ENCODE measurements around the gene SUPT5H.

SUPT5H gene

DNA sequence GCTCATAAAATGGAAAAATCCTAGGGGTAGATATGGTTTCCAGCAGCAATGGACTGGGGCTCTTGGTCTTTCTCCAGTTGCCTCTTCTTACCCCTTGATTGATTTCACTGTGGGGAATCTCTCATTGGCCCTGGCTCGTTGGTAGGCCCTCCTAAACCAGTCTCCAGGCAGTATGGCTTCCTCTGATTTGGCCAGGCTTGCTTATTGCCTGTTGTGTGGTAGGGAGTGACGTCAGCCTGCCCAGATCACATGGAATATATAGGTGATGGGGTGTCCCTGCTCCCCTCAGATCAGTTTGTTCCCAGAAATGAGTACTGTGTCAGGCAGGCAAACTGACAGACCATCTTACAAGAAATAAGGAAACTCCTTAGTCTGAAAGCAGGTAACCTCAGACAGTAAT lies 63.9 kb downstream of the SUPT5H start:
- no peak for TF ChIP-seq TOX (CRISPR knock-in tag; IDR thresholded peaks at IDR 0.05; ENCODE audit: borderline replicate concordance)
- ATAC-seq = no peak

DNA sequence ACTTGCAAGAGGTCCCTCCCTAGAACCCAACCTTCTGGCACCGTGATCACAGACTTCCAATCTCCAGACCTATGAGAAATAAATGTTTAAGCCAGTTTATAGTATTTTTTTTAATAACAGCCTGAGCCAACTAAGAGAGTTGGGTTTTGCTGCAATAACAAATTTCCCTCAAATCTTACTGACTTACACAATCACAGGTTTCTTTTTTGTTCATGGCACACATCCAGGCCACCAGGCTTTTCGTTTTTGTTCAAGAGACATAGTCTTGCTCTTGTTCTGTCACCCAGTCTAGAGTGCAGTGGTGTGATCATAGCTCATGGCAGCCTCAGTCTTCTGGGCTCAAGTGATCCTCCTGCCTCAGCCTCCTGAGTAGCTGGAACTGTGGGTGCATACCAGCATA lies 67.6 kb downstream of the SUPT5H start:
- TF ChIP-seq ZC3H10 (CRISPR knock-in tag; IDR thresholded peaks at IDR 0.05) (no peak), ESRRG (CRISPR knock-in tag; IDR thresholded peaks at IDR 0.05) (no peak)
- ATAC-seq = no peak

DNA sequence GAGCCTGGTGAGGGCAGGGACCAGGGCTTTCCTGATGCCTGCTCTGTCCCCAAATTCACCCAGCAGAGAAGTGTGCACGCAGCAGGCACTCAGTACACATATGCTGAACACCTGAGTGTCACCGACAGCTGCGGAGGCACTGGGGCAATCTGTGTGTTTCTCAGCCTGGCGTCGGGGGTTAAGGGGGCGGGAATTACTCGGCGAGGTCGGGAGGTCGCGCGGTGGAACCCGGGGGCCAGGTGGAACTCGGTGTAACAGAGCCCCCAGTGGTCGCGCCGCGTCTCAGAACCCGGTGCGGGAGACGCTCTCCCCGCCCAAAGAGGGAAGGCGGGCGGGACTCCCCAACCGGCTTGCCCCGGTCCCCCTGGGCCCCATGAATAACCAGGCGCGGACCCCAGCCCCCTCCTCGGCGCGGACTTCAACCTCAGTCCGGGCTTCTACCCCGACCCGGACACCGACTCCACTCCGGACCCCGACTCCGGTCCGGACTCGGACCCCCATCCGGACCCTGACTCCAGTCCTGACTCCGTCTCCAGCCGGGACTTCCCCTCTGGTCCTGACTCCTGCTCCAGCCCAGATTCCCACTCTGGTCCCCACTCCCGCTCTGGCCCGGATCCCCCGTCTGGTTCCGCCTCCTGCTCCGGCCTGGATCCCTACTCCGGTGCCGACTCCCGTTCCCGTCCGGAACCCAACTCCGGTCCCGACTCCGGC lies 69.6 kb downstream of the SUPT5H start, which contains the start of gene SELENOV:
TSS of gene SELENOV (plus strand) at position 300 of the 711 bp plus-strand sequence. CDS start at position 374, 74 bp downstream.
- TF ChIP-seq TOX (CRISPR knock-in tag; IDR thresholded peaks at IDR 0.05; ENCODE audit: borderline replicate concordance) = no peak
- TF ChIP-seq, protein P1, sequence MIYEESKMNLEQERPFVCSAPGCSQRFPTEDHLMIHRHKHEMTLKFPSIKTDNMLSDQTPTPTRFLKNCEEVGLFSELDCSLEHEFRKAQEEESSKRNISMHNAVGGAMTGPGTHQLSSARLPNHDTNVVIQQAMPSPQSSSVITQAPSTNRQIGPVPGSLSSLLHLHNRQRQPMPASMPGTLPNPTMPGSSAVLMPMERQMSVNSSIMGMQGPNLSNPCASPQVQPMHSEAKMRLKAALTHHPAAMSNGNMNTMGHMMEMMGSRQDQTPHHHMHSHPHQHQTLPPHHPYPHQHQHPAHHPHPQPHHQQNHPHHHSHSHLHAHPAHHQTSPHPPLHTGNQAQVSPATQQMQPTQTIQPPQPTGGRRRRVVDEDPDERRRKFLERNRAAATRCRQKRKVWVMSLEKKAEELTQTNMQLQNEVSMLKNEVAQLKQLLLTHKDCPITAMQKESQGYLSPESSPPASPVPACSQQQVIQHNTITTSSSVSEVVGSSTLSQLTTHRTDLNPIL (CRISPR knock-in tag; IDR thresholded peaks at IDR 0.05; ENCODE audit: low read depth) = no peak
- no peak for TF ChIP-seq ARNTL (CRISPR knock-in tag; IDR thresholded peaks at IDR 0.05; ENCODE audit: borderline replicate concordance, low read depth)
- peak; percentile 65 for ATAC-seq

DNA sequence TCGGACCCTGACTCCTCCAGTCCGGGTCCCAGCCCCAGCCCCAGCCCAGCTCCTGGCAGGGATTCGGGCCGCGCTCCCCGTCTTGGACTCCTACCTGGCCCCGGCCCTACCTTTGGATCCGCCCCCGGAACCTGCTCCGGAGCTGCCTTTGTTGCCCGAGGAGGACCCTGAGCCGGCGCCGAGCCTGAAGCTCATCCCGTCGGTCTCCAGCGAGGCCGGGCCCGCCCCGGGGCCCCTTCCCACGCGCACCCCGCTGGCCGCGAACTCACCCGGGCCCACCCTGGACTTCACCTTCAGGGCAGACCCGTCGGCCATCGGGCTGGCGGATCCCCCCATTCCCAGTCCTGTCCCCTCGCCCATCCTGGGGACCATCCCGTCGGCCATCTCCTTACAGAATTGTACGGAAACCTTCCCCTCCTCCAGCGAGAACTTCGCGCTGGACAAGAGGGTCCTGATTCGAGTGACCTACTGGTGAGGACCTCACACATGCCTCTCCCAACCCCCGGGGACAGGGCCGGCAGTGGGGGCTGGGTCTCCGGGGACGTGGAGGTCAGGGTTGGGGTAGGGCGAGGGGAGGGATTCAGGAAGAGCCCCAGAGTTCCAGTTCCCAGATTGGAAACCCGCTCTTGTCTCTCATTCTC lies 70.3 kb downstream of the SUPT5H start:
- ATAC-seq = peak; percentile 30
- no peak for TF ChIP-seq GLIS3 (CRISPR knock-in tag; IDR thresholded peaks at IDR 0.05)
- no peak for TF ChIP-seq ZC3H10 (CRISPR knock-in tag; IDR thresholded peaks at IDR 0.05)
- TF ChIP-seq, protein P2, sequence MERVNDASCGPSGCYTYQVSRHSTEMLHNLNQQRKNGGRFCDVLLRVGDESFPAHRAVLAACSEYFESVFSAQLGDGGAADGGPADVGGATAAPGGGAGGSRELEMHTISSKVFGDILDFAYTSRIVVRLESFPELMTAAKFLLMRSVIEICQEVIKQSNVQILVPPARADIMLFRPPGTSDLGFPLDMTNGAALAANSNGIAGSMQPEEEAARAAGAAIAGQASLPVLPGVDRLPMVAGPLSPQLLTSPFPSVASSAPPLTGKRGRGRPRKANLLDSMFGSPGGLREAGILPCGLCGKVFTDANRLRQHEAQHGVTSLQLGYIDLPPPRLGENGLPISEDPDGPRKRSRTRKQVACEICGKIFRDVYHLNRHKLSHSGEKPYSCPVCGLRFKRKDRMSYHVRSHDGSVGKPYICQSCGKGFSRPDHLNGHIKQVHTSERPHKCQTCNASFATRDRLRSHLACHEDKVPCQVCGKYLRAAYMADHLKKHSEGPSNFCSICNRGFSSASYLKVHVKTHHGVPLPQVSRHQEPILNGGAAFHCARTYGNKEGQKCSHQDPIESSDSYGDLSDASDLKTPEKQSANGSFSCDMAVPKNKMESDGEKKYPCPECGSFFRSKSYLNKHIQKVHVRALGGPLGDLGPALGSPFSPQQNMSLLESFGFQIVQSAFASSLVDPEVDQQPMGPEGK (CRISPR knock-in tag; IDR thresholded peaks at IDR 0.05; ENCODE audit: borderline replicate concordance) = no peak
- TF ChIP-seq, protein P3, sequence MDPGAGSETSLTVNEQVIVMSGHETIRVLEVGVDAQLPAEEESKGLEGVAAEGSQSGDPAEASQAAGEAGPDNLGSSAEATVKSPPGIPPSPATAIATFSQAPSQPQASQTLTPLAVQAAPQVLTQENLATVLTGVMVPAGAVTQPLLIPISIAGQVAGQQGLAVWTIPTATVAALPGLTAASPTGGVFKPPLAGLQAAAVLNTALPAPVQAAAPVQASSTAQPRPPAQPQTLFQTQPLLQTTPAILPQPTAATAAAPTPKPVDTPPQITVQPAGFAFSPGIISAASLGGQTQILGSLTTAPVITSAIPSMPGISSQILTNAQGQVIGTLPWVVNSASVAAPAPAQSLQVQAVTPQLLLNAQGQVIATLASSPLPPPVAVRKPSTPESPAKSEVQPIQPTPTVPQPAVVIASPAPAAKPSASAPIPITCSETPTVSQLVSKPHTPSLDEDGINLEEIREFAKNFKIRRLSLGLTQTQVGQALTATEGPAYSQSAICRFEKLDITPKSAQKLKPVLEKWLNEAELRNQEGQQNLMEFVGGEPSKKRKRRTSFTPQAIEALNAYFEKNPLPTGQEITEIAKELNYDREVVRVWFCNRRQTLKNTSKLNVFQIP (CRISPR knock-in tag; IDR thresholded peaks at IDR 0.05; ENCODE audit: borderline replicate concordance, low read depth) = no peak
- no peak for TF ChIP-seq ESRRG (CRISPR knock-in tag; IDR thresholded peaks at IDR 0.05)
- TF ChIP-seq SNAI2 (CRISPR knock-in tag; IDR thresholded peaks at IDR 0.05) = no peak
- TF ChIP-seq, protein P4, sequence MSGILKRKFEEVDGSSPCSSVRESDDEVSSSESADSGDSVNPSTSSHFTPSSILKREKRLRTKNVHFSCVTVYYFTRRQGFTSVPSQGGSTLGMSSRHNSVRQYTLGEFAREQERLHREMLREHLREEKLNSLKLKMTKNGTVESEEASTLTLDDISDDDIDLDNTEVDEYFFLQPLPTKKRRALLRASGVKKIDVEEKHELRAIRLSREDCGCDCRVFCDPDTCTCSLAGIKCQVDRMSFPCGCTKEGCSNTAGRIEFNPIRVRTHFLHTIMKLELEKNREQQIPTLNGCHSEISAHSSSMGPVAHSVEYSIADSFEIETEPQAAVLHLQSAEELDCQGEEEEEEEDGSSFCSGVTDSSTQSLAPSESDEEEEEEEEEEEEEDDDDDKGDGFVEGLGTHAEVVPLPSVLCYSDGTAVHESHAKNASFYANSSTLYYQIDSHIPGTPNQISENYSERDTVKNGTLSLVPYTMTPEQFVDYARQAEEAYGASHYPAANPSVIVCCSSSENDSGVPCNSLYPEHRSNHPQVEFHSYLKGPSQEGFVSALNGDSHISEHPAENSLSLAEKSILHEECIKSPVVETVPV (CRISPR knock-in tag; IDR thresholded peaks at IDR 0.05) = no peak
- TF ChIP-seq OSR1 (CRISPR knock-in tag; IDR thresholded peaks at IDR 0.05) = no peak
- TF ChIP-seq BACH2 (CRISPR knock-in tag; IDR thresholded peaks at IDR 0.05; ENCODE audit: borderline replicate concordance) = no peak
- no peak for TF ChIP-seq ARNTL (CRISPR knock-in tag; IDR thresholded peaks at IDR 0.05; ENCODE audit: borderline replicate concordance, low read depth)
- TF ChIP-seq RARB (CRISPR knock-in tag; IDR thresholded peaks at IDR 0.05) = no peak
- TF ChIP-seq ZNF70 (CRISPR knock-in tag; IDR thresholded peaks at IDR 0.05) = no peak
- TF ChIP-seq, protein P1 (CRISPR knock-in tag; IDR thresholded peaks at IDR 0.05; ENCODE audit: low read depth) = no peak
- TF ChIP-seq ZFP30 (CRISPR knock-in tag; IDR thresholded peaks at IDR 0.05) = no peak
- no peak for TF ChIP-seq TCF4 (CRISPR knock-in tag; IDR thresholded peaks at IDR 0.05; ENCODE audit: borderline replicate concordance)

DNA sequence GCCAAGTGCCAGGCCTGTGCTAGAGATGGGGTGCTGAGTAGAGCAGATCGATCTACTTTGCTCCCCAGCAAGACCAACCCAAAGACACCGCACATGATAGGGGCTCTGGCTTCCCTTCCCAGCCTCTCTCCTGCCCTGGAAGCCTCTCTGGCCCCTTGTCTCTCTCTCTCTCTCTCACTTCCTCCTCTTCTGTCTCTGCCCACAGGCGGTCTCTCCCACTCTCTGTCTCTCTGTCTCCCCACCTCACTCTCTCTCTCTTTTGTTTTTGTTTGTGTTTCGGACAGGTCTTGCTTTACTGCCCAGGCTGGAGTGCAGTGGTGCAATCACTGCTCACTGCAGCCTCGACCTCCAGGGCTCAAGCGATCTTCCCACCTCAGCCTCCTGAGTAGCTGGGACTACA lies 70.9 kb downstream of the SUPT5H start:
- ATAC-seq = no peak
- TF ChIP-seq, protein P4 (CRISPR knock-in tag; IDR thresholded peaks at IDR 0.05) = no peak
- no peak for TF ChIP-seq ESRRG (CRISPR knock-in tag; IDR thresholded peaks at IDR 0.05)
- no peak for TF ChIP-seq RARB (CRISPR knock-in tag; IDR thresholded peaks at IDR 0.05)
- TF ChIP-seq, protein P5, sequence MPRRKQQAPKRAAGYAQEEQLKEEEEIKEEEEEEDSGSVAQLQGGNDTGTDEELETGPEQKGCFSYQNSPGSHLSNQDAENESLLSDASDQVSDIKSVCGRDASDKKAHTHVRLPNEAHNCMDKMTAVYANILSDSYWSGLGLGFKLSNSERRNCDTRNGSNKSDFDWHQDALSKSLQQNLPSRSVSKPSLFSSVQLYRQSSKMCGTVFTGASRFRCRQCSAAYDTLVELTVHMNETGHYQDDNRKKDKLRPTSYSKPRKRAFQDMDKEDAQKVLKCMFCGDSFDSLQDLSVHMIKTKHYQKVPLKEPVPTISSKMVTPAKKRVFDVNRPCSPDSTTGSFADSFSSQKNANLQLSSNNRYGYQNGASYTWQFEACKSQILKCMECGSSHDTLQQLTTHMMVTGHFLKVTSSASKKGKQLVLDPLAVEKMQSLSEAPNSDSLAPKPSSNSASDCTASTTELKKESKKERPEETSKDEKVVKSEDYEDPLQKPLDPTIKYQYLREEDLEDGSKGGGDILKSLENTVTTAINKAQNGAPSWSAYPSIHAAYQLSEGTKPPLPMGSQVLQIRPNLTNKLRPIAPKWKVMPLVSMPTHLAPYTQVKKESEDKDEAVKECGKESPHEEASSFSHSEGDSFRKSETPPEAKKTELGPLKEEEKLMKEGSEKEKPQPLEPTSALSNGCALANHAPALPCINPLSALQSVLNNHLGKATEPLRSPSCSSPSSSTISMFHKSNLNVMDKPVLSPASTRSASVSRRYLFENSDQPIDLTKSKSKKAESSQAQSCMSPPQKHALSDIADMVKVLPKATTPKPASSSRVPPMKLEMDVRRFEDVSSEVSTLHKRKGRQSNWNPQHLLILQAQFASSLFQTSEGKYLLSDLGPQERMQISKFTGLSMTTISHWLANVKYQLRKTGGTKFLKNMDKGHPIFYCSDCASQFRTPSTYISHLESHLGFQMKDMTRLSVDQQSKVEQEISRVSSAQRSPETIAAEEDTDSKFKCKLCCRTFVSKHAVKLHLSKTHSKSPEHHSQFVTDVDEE (CRISPR knock-in tag; IDR thresholded peaks at IDR 0.05) = no peak
- TF ChIP-seq SNAI2 (CRISPR knock-in tag; IDR thresholded peaks at IDR 0.05) = no peak
- TF ChIP-seq, protein P1 (CRISPR knock-in tag; IDR thresholded peaks at IDR 0.05; ENCODE audit: low read depth) = no peak
- TF ChIP-seq ZC3H10 (CRISPR knock-in tag; IDR thresholded peaks at IDR 0.05) = no peak
- TF ChIP-seq ZNF70 (CRISPR knock-in tag; IDR thresholded peaks at IDR 0.05) = no peak
- TF ChIP-seq TCF4 (CRISPR knock-in tag; IDR thresholded peaks at IDR 0.05; ENCODE audit: borderline replicate concordance) = no peak
